HEK293T (cell line): ENCODE data around the gene MTX1.

Experiments used
- CTCF ChIA-PET: fragments of 350-600 bp; formaldehyde crosslinking; extraction: SDS; loops from one replicate; lab custom pipeline; 2021; ENCODE audit warnings: antibody characterized with exemption, inconsistent platforms; lab: Yijun Ruan, JAX
- POLR2A ChIA-PET: fragments of 350-600 bp; formaldehyde crosslinking; extraction: SDS; loops from one replicate; lab custom pipeline; 2020; ENCODE audit warnings: antibody characterized with exemption, inconsistent platforms; lab: Yijun Ruan, JAX
- DNase-seq: peaks from one replicate; pipeline ENCODE4 v3.0.0; 2012; ENCODE audit warnings: mixed read lengths; ENCODE audit errors: extremely low spot score
- ARNT ChIP-seq: fragments of 450-650 bp; IDR thresholded peaks from 2 replicates; pipeline ENCODE4 v1.6.1; 2017; ENCODE audit warnings: mild to moderate bottlenecking
- BHLHE40 ChIP-seq: fragments of 450-650 bp; IDR thresholded peaks from 2 replicates; pipeline ENCODE4 v1.6.1; 2016; ENCODE audit warnings: mild to moderate bottlenecking, moderate library complexity, borderline replicate concordance
- CTBP1 ChIP-seq: fragments of 450-650 bp; IDR thresholded peaks from 2 replicates; pipeline ENCODE4 v1.6.1; 2016; ENCODE audit warnings: borderline replicate concordance
- ELF4 ChIP-seq: fragments of 450-650 bp; IDR thresholded peaks from 2 replicates; pipeline ENCODE4 v1.6.1; 2017; ENCODE audit warnings: antibody characterized with exemption
- FOXA1 ChIP-seq: fragments of 450-650 bp; IDR thresholded peaks from 2 replicates; pipeline ENCODE4 v1.6.1; 2016; ENCODE audit warnings: mild to moderate bottlenecking
- FOXK2 ChIP-seq: fragments of 450-650 bp; IDR thresholded peaks from 2 replicates; pipeline ENCODE4 v1.6.1; 2016; ENCODE audit warnings: mild to moderate bottlenecking
- FOXM1 ChIP-seq: fragments of 450-650 bp; IDR thresholded peaks from 2 replicates; pipeline ENCODE4 v1.6.1; 2017; ENCODE audit warnings: mild to moderate bottlenecking, borderline replicate concordance
- HDGF ChIP-seq: fragments of 450-650 bp; IDR thresholded peaks from 2 replicates; pipeline ENCODE4 v1.6.1; 2017; ENCODE audit warnings: antibody characterized with exemption, borderline replicate concordance
- L3MBTL2 ChIP-seq: fragments of 450-650 bp; conservative IDR thresholded peaks from 2 replicates; pipeline ENCODE4 v1.6.1; 2016; ENCODE audit warnings: mild to moderate bottlenecking
- LEF1 ChIP-seq: fragments of 450-650 bp; IDR thresholded peaks from 2 replicates; pipeline ENCODE4 v1.6.1; 2017; ENCODE audit warnings: mild to moderate bottlenecking, borderline replicate concordance
- NFRKB ChIP-seq: fragments of 450-650 bp; IDR thresholded peaks from 2 replicates; pipeline ENCODE4 v1.6.1; 2016; ENCODE audit warnings: mild to moderate bottlenecking, moderate library complexity
- SP1 ChIP-seq: fragments of 450-650 bp; IDR thresholded peaks from 2 replicates; pipeline ENCODE4 v1.6.1; 2017
- SUZ12 ChIP-seq: fragments of 450-650 bp; IDR thresholded peaks from 2 replicates; pipeline ENCODE4 v1.6.1; 2016; ENCODE audit warnings: mild to moderate bottlenecking
- TARDBP ChIP-seq: fragments of 450-650 bp; IDR thresholded peaks from 2 replicates; pipeline ENCODE4 v1.6.1; 2016
- ZNF384 ChIP-seq: fragments of 450-650 bp; IDR thresholded peaks from 2 replicates; pipeline ENCODE4 v1.6.1; 2016
- TF ChIP-seq, protein P1 (sequence below): fragments of 450-650 bp; IDR thresholded peaks from 2 replicates; pipeline ENCODE4 v1.6.1; 2016

MTX1 gene

DNA sequence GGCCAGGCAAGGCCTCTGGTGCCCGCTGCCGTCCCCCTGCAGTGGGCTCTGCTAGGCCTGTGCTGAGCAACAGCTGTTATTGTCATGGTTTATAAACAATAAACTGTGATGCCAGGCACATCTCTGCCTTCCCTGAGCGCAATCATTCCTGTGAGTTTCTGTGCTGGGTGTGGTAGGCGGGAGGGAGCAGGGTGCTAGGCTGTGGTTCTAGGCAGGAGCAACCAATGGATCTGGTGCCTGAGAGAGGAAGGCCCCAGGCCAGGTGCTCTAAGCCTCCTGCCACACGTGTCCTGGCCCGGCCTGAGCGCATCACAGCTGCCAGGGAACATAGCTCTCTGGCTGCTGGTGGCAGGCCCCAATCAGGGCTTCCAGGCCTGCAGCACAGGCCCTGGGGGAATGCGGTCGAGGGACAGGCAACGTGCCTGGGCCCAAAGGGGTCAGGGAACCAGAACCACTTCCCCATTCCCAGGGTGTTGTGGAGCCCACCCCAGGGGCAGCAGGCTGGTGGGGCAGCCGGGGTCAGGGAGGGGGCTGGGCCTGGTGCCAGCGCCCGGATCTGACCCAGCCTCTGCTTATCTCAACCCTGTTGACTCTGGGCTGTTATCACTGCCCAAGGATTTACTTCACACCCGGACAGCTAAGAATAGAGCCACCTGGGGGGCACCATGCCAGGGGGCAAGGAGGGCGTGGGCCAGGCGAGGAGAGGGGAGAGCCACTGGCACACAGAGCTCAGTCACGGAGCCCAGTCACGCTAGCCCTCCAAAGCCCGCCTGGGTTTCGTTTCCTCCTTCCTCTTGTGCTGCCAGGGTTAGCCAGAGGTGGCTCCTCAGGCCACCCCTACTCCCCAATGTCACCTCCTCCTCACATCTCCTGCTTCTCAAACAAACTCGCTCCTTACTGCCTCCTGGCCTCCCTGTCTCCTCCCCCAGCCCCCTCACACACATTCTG is 23.4 kb upstream of the MTX1 start:
- TF ChIP-seq CTBP1 (no peak), NFRKB (no peak), ELF4 (no peak), HDGF (no peak), SP1 (no peak), FOXM1 (no peak), ARNT (no peak), FOXK2 (no peak)
- ChIA-PET POLR2A (interaction anchor here (0.9 to 1.3 kb wide), 4 partner anchors 8 to 12 kb away, joined by 3 to 7 read pairs (median 5); partner anchors contain the start of gene KRTCAP2), CTCF (interaction anchor here (1.0 to 1.9 kb wide), 2 partner anchors 9 to 10 kb away, joined by 3 to 7 read pairs; no protein-coding TSS in a partner anchor)
- no peak for DNase-seq

DNA sequence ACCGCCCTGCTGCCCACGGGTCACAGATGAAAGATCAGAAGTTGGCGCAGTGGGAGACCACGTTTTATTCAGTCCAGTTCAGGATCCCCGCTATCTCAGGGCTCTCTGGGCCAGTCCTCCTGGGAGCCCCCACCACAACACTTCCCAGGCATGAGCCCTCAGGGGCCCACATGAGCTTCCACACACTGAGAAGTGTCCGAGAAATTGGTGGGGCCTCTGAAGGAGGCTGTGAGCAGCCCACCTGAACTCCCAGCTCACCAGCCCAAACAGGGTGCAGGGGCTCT is 22.8 kb upstream of the MTX1 start:
- CTCF ChIA-PET = interaction anchor here (1.0 kb wide), 1 partner anchor 9 kb away, joined by 3 read pairs; no protein-coding TSS in a partner anchor
- TF ChIP-seq TARDBP (no peak), SUZ12 (no peak), HDGF (no peak), SP1 (no peak), ARNT (no peak), FOXK2 (no peak), CTBP1 (no peak), ZNF384 (no peak), FOXM1 (no peak), ELF4 (no peak)
- TF ChIP-seq, protein P1, sequence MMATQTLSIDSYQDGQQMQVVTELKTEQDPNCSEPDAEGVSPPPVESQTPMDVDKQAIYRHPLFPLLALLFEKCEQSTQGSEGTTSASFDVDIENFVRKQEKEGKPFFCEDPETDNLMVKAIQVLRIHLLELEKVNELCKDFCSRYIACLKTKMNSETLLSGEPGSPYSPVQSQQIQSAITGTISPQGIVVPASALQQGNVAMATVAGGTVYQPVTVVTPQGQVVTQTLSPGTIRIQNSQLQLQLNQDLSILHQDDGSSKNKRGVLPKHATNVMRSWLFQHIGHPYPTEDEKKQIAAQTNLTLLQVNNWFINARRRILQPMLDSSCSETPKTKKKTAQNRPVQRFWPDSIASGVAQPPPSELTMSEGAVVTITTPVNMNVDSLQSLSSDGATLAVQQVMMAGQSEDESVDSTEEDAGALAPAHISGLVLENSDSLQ = no peak
- POLR2A ChIA-PET = interaction anchor here (0.9 to 1.3 kb wide), 4 partner anchors 8 to 12 kb away, joined by 3 to 7 read pairs (median 5); partner anchors contain the start of gene KRTCAP2
- no peak for DNase-seq

DNA sequence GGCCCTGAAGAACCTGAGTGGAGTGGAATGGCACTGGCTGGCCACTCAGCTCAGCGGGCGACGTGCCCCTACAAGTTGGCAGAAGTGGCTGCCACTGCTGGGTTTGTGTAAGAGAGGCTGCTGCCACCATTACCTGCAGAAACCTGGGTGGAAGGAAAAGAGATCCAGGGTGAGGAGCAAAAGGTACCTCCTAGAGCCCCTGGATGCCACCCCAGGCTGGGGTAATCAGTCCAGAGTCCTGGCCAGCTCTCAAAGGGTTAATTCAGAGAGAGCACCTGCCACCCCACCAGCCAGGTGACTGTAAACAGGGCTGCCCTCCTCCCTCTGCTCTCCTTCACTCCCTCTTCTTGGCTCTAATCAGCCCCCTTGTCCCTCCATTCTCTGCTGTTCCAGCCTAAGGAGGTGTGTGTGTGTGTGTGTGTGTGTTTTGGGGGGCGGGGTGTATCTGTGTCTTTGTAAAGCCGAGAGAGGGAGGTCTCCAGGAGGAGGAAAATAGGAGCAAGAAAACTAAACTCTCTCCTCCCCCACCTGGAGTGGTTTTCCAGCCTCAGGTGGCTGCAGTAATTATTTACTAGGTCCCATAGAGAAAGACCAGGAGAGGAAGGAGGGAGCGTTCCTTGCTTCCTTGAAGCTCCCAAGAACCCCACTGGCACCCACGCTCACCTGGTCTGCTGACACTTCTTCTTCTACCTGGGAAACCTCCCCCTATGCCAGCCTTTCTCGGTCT is 22.3 kb upstream of the MTX1 start:
- CTCF ChIA-PET = interaction anchor here (1.0 kb wide), 2 partner anchors 8 to 13 kb away, joined by 3 read pairs; partner anchors contain the start of gene KRTCAP2
- no peak for DNase-seq
- TF ChIP-seq FOXM1 = no peak
- TF ChIP-seq HDGF = no peak
- TF ChIP-seq, protein P1 = no peak
- TF ChIP-seq TARDBP = no peak
- no peak for TF ChIP-seq BHLHE40
- no peak for TF ChIP-seq SUZ12
- TF ChIP-seq ELF4 = no peak
- TF ChIP-seq ARNT = no peak
- TF ChIP-seq ZNF384 = no peak
- no peak for TF ChIP-seq CTBP1
- no peak for TF ChIP-seq NFRKB
- TF ChIP-seq FOXK2 = no peak
- POLR2A ChIA-PET = interaction anchor here (0.9 to 1.3 kb wide), 3 partner anchors 9 to 13 kb away, joined by 3 to 6 read pairs (median 4); partner anchors contain the start of gene KRTCAP2

DNA sequence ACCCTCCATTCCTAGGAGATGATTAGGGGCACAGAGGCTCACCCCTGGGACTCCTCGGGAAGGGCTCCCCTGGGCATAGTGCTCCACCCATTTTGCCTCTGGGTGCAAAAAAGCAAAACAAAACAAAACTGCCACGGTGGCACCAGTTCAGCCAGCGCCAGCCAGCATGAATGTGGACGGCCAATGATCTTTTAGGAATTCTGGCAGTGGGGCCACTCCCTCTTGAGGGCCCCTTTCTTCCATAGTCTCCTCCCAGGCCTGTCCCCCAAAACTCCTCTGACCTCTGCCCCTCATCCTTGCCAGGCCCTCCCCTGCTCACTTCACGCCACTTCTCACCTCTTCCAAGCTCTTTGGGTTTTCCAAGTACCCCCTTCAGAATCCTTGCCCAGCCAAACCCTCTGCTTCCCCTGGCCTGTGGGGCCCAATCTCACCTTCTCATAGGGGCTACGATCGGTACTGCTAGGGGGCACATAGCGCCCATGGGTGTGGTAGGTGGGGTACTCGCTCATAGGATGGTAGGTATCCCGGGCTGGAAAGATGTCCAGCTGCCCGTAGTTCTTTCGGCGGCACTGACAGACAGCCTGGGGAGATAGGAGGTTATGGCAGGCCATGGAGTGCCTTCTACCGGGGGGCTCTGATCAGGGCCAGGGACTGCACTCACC is 21.6 kb upstream of the MTX1 start:
- CTCF ChIA-PET = interaction anchor here (1.0 kb wide), 1 partner anchor 14 kb away, joined by 3 read pairs; the partner anchor contains the start of gene KRTCAP2
- POLR2A ChIA-PET = interaction anchor here (1.3 kb wide), 1 partner anchor 12 kb away, joined by 6 read pairs; no protein-coding TSS in a partner anchor
- DNase-seq = no peak
- no peak for TF ChIP-seq HDGF
- no peak for TF ChIP-seq ELF4
- no peak for TF ChIP-seq L3MBTL2
- no peak for TF ChIP-seq BHLHE40

DNA sequence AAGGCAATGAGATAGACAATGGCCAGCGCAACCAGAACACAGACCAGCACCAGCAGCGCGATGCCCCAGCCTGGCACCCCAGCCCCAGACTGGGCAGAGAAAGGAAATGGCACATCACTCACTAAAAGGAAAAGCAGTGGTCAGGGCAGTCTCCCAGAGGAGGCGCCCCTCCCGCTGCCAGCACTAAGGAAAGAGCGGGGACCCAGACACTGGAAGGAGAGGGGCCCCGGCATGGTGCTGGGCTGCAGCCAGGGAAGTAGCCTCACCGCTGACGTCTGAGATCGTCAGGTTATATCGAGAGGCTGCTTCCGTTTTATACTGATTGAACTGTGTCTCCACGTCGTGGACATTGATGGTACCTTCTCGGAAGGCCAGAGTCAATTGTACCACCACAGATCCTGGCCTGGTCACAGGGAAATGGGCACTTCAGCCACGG is 21.0 kb upstream of the MTX1 start:
- ChIA-PET POLR2A (no interaction called here), CTCF (interaction anchor here (1.0 kb wide), 1 partner anchor 15 kb away, joined by 3 read pairs; the partner anchor contains the start of gene KRTCAP2)
- no peak for DNase-seq
- TF ChIP-seq HDGF (no peak), LEF1 (no peak), SUZ12 (no peak), TARDBP (no peak), SP1 (no peak), NFRKB (no peak), ARNT (no peak), FOXK2 (no peak), FOXA1 (no peak), ZNF384 (no peak), L3MBTL2 (no peak), ELF4 (no peak)
- TF ChIP-seq, protein P1 = no peak
